ENCODE data around the gene EPS8L1.

GRCh38 chr19:55056827-55057226, 18.8 kb upstream of the EPS8L1 start:
- TF ChIP-seq CTCF (IDR thresholded peaks at IDR 0.05) (no peak), EZH2 (IDR thresholded peaks at IDR 0.05; ENCODE audit: borderline replicate concordance, insufficient read depth, low read depth, low read length, poor library complexity, severe bottlenecking) (no peak)

Data from B cell (primary cell).